Measurements from ENCODE around the gene ZNF136. TPM values are rescaled to one million over a fixed set of nuclear protein-coding genes. Genes with fewer than 3 reads are reported as not detected.

Gene ZNF136
- total and polyA plus RNA-seq, 2 experiments from 2014 or later: 5.6 to 6.7 TPM

- Mint-ChIP-seq H3K4me3 (no peak overlapping the region), H3K9me3 (peaks cover 95% of the 10 kb centered on the region), H3K27ac (no peak overlapping the region), H3K27me3 (ENCODE audit: insufficient read depth, low read depth, poor library complexity) (peaks cover 3% of the 10 kb centered on the region), H3K36me3 (ENCODE audit: low read depth) (peaks cover 61% of the 10 kb centered on the region), H3K4me1 (no peaks in the 10 kb centered on the region)
- Histone ChIP-seq H3K27ac (ENCODE audit: low read depth) (no peak overlapping the region), H3F3A (replicated peaks; ENCODE audit: low read depth) (no peaks in the 10 kb centered on the region), H3K79me2 (replicated peaks; ENCODE audit: insufficient read depth) (peaks cover 37% of the 10 kb centered on the region), H3K27me3 (ENCODE audit: insufficient read depth) (no peaks in the 10 kb centered on the region), H4K20me1 (replicated peaks; ENCODE audit: insufficient read depth) (peaks cover 7% of the 10 kb centered on the region; the same call in 1 of the 2 replicates), H3K4me2 (no peak overlapping the region), H3K4me3 (no peak overlapping the region), H2AFZ (no peak overlapping the region), H3K4me1 (ENCODE audit: insufficient read depth) (no peaks in the 10 kb centered on the region), H3K9me2 (ENCODE audit: insufficient read depth) (no peaks in the 10 kb centered on the region), H3K36me3 (ENCODE audit: insufficient read depth) (peaks cover 6% of the 10 kb centered on the region; the same call in 1 of the 2 replicates)
- DNase-seq (ENCODE audit: low spot score) (no peak), ATAC-seq (no peak)
- TF ChIP-seq ZNF331 (CRISPR knock-in tag; IDR thresholded peaks at IDR 0.05; ENCODE audit: low read depth) (no peak), CREB1 (CRISPR knock-in tag; IDR thresholded peaks at IDR 0.05; ENCODE audit: low read depth) (no peak), NANOG (IDR thresholded peaks at IDR 0.05; ENCODE audit: borderline replicate concordance) (no peak), EZH2 (IDR thresholded peaks at IDR 0.05; ENCODE audit: low read depth, unreplicated experiment) (no peak), ZNF462 (CRISPR knock-in tag; IDR thresholded peaks at IDR 0.05) (no peak), POLR2AphosphoS5 (IDR thresholded peaks at IDR 0.05; ENCODE audit: low read depth) (no peak), JUNB (IDR thresholded peaks at IDR 0.05; ENCODE audit: unreplicated experiment) (no peak), STAT1 (IDR thresholded peaks at IDR 0.05; ENCODE audit: unreplicated experiment) (no peak), ZNF114 (CRISPR knock-in tag; IDR thresholded peaks at IDR 0.05) (no peak), EZH2phosphoT487 (IDR thresholded peaks at IDR 0.05; ENCODE audit: unreplicated experiment) (no peak)
- TF ChIP-seq, protein P1, sequence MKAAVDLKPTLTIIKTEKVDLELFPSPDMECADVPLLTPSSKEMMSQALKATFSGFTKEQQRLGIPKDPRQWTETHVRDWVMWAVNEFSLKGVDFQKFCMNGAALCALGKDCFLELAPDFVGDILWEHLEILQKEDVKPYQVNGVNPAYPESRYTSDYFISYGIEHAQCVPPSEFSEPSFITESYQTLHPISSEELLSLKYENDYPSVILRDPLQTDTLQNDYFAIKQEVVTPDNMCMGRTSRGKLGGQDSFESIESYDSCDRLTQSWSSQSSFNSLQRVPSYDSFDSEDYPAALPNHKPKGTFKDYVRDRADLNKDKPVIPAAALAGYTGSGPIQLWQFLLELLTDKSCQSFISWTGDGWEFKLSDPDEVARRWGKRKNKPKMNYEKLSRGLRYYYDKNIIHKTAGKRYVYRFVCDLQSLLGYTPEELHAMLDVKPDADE (IDR thresholded peaks at IDR 0.05): no peak
- TF ChIP-seq, protein P2, sequence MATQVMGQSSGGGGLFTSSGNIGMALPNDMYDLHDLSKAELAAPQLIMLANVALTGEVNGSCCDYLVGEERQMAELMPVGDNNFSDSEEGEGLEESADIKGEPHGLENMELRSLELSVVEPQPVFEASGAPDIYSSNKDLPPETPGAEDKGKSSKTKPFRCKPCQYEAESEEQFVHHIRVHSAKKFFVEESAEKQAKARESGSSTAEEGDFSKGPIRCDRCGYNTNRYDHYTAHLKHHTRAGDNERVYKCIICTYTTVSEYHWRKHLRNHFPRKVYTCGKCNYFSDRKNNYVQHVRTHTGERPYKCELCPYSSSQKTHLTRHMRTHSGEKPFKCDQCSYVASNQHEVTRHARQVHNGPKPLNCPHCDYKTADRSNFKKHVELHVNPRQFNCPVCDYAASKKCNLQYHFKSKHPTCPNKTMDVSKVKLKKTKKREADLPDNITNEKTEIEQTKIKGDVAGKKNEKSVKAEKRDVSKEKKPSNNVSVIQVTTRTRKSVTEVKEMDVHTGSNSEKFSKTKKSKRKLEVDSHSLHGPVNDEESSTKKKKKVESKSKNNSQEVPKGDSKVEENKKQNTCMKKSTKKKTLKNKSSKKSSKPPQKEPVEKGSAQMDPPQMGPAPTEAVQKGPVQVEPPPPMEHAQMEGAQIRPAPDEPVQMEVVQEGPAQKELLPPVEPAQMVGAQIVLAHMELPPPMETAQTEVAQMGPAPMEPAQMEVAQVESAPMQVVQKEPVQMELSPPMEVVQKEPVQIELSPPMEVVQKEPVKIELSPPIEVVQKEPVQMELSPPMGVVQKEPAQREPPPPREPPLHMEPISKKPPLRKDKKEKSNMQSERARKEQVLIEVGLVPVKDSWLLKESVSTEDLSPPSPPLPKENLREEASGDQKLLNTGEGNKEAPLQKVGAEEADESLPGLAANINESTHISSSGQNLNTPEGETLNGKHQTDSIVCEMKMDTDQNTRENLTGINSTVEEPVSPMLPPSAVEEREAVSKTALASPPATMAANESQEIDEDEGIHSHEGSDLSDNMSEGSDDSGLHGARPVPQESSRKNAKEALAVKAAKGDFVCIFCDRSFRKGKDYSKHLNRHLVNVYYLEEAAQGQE (IDR thresholded peaks at IDR 0.05; ENCODE audit: unreplicated experiment): no peak
- TF ChIP-seq, protein P3, sequence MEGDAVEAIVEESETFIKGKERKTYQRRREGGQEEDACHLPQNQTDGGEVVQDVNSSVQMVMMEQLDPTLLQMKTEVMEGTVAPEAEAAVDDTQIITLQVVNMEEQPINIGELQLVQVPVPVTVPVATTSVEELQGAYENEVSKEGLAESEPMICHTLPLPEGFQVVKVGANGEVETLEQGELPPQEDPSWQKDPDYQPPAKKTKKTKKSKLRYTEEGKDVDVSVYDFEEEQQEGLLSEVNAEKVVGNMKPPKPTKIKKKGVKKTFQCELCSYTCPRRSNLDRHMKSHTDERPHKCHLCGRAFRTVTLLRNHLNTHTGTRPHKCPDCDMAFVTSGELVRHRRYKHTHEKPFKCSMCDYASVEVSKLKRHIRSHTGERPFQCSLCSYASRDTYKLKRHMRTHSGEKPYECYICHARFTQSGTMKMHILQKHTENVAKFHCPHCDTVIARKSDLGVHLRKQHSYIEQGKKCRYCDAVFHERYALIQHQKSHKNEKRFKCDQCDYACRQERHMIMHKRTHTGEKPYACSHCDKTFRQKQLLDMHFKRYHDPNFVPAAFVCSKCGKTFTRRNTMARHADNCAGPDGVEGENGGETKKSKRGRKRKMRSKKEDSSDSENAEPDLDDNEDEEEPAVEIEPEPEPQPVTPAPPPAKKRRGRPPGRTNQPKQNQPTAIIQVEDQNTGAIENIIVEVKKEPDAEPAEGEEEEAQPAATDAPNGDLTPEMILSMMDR (conservative IDR thresholded peaks at IDR 0.05; ENCODE audit: low read depth in 2 of 2): no peak
Measured at GRCh38 chr19:12199757-12200419, 37.0 kb downstream of the ZNF136 start.

Measured in GM23338 (cell line).